IMR-90 (cell line): ENCODE data around the gene FBXW4. TPM values are rescaled to one million over a fixed set of nuclear protein-coding genes. Genes with fewer than 3 reads are reported as not detected.

ENCODE experiments used
- ATAC-seq: fragments of 200-7000 bp; cut with Tn5 transposase; 2 replicates; pipeline ENCODE4 v1.9.1; 2020; ENCODE audit warnings: low read depth, mild to moderate bottlenecking, moderate library complexity
- BruUV-seq: library from RNA; stranded (reverse); fragments of 400-500 nt; replicated peaks from 2 replicates; lab custom pipeline; 2021; lab: Mats Ljungman, UMichigan
- CTCF ChIA-PET: fragments of 300-600 bp; formaldehyde crosslinking; extraction: SDS; loops from one replicate; lab custom pipeline; 2021; ENCODE audit warnings: antibody characterized with exemption; lab: Yijun Ruan, JAX
- POLR2A ChIA-PET: fragments of 300-600 bp; sonication (Branson Sonifier 250); formaldehyde crosslinking; loops from one replicate; lab custom pipeline; 2022; ENCODE audit warnings: antibody characterized with exemption; ENCODE audit not compliant: unreplicated experiment; lab: Charles Lee
- DNase-seq: peaks from one replicate; pipeline ENCODE4 v3.0.0; 2013
- H2AFZ ChIP-seq: replicated peaks from 2 replicates; pipeline ENCODE3; 2013; ENCODE audit warnings: low read length, mild to moderate bottlenecking; ENCODE audit not compliant: poor library complexity
- H2AK5ac ChIP-seq: 2 replicates; pipeline ENCODE4 v1.6.1; 2013; ENCODE audit warnings: low read depth, low read length, inconsistent platforms
- H2AK9ac ChIP-seq: replicated peaks from 2 replicates; pipeline ENCODE3; 2013; ENCODE audit warnings: mild to moderate bottlenecking, low read depth, low read length, moderate library complexity; ENCODE audit not compliant: poor library complexity
- H2BK120ac ChIP-seq: 2 replicates; pipeline ENCODE4 v1.6.1; 2013; ENCODE audit warnings: low read depth, low read length, inconsistent platforms
- H2BK15ac ChIP-seq: 3 replicates; pipeline ENCODE4 v1.6.1; 2013; ENCODE audit warnings: low read depth, low read length, inconsistent platforms
- H2BK20ac ChIP-seq: 2 replicates; pipeline ENCODE4 v1.6.1; 2013; ENCODE audit warnings: low read depth, mild to moderate bottlenecking, inconsistent platforms, low read length, moderate library complexity
- H2BK5ac ChIP-seq: 2 replicates; pipeline ENCODE4 v1.6.1; 2013; ENCODE audit warnings: mild to moderate bottlenecking, low read depth, low read length, inconsistent platforms; ENCODE audit not compliant: poor library complexity, severe bottlenecking
- H3K14ac ChIP-seq: replicated peaks from 2 replicates; pipeline ENCODE4 v1.6.1; 2013; ENCODE audit warnings: low read depth, low read length, inconsistent platforms
- H3K18ac ChIP-seq: 2 replicates; pipeline ENCODE4 v1.6.1; 2013; ENCODE audit warnings: low read depth, low read length, control low read depth
- H3K23ac ChIP-seq: 2 replicates; pipeline ENCODE4 v1.6.1; 2013; ENCODE audit warnings: low read depth, low read length, inconsistent platforms
- H3K27ac ChIP-seq: 2 replicates; pipeline ENCODE4 v1.5.1; 2013; ENCODE audit warnings: mild to moderate bottlenecking, control low read depth, low read length; ENCODE audit not compliant: insufficient read depth
- H3K27me3 ChIP-seq: 2 replicates; pipeline ENCODE4 v1.6.1; 2013; ENCODE audit warnings: low read length; ENCODE audit not compliant: control insufficient read depth, insufficient read depth
- H3K36me3 ChIP-seq: 2 replicates; pipeline ENCODE4 v1.6.1; 2013; ENCODE audit warnings: low read length, mixed read lengths; ENCODE audit not compliant: control insufficient read depth, insufficient read depth
- H3K4ac ChIP-seq: 2 replicates; pipeline ENCODE4 v1.6.1; 2013; ENCODE audit warnings: low read depth, low read length, inconsistent platforms
- H3K4me1 ChIP-seq: 2 replicates; pipeline ENCODE4 v1.6.1; 2013; ENCODE audit warnings: low read length, mixed read lengths; ENCODE audit not compliant: control insufficient read depth, insufficient read depth
- H3K4me2 ChIP-seq: 2 replicates; pipeline ENCODE4 v1.6.1; 2013; ENCODE audit warnings: low read depth, mild to moderate bottlenecking, control low read depth, low read length, moderate library complexity
- H3K4me3 ChIP-seq: 2 replicates; pipeline ENCODE4 v1.5.1; 2013; ENCODE audit warnings: low read depth, mild to moderate bottlenecking, control low read depth, low read length, moderate library complexity; ENCODE audit not compliant: insufficient read depth
- H3K56ac ChIP-seq: 2 replicates; pipeline ENCODE4 v1.6.1; 2013; ENCODE audit warnings: low read length, inconsistent platforms; ENCODE audit not compliant: insufficient read depth; ENCODE audit errors: extremely low read depth
- H3K79me1 ChIP-seq, 2 experiments: 2 replicates each; pipeline ENCODE4 v1.6.1; 2013; ENCODE audit warnings: low read length in 2 of 2, inconsistent platforms in 1 of 2, low read depth in 1 of 2
- H3K9ac ChIP-seq: 2 replicates; pipeline ENCODE4 v1.6.1; 2013; ENCODE audit warnings: low read depth, low read length, control low read depth
- H3K9me1 ChIP-seq: 2 replicates; pipeline ENCODE4 v1.6.1; 2013; ENCODE audit warnings: low read length, inconsistent platforms; ENCODE audit not compliant: insufficient read depth
- H3K9me3 ChIP-seq: 2 replicates; pipeline ENCODE4 v1.6.1; 2013; ENCODE audit warnings: low read length; ENCODE audit not compliant: control insufficient read depth, insufficient read depth
- H4K20me1 ChIP-seq: 2 replicates; pipeline ENCODE4 v1.6.1; 2013; ENCODE audit warnings: low read length, inconsistent platforms; ENCODE audit not compliant: insufficient read depth
- H4K5ac ChIP-seq: 2 replicates; pipeline ENCODE4 v1.6.1; 2013; ENCODE audit warnings: mild to moderate bottlenecking, low read depth, low read length, control low read depth
- H4K8ac ChIP-seq, 2 experiments: 2 replicates each; pipeline ENCODE4 v1.6.1; 2013; ENCODE audit warnings: low read depth in 2 of 2, low read length in 2 of 2, control low read depth in 1 of 2, inconsistent platforms in 1 of 2
- H4K91ac ChIP-seq: 2 replicates; pipeline ENCODE4 v1.6.1; 2013; ENCODE audit warnings: low read depth, low read length, inconsistent platforms; ENCODE audit not compliant: insufficient read depth
- CHD1 ChIP-seq: IDR thresholded peaks from 2 replicates; pipeline ENCODE4 v1.6.1; 2012; ENCODE audit warnings: low read depth, low read length, improper control_type of control experiment
- WGBS, 2 experiments: methylation state at CpG; one replicate each; pipeline versions ENCODE4 v1.1.5 to v1.1.7; 2013; ENCODE audit warnings: missing lambda C conversion rate in 2 of 2; ENCODE audit not compliant: insufficient read length in 1 of 2; ENCODE audit errors: extremely low coverage in 2 of 2; 5-methylcytosine and 5-hydroxymethylcytosine counted together
- dilution Hi-C: fragments of 300-500 bp; cut with HindIII; formaldehyde crosslinking; loops from one replicate; pipeline ENCODE4 v1.14.3; 2018; ENCODE audit warnings: low sequenced_read_pairs; ENCODE audit not compliant: unreplicated experiment
- in situ Hi-C: fragments of 300-500 bp; cut with MboI; formaldehyde crosslinking; loops from 3 replicates; pipeline ENCODE4 v1.14.3; 2019; ENCODE audit warnings: low sequenced_read_pairs, inconsistent platforms, mixed read lengths
- intact Hi-C: fragments of 100-400 bp; cut with micrococcal nuclease; formaldehyde crosslinking; loops from 2 replicates; pipeline ENCODE4 v1.10.0; 2022
- polyA plus RNA-seq, 3 experiments: library from polyadenylated mRNA; depleted of rRNA; stranded (reverse); fragments of >200 nt; gene quantifications; 2 replicates each; pipeline ENCODE4 v1.2.3, GENCODE V29; 2012; ENCODE audit warnings: low replicate concordance in 1 of 3
- total RNA-seq: library from RNA; depleted of rRNA; stranded (reverse); fragments of >200 nt; gene quantifications from 2 replicates; pipeline ENCODE4 v1.2.3, GENCODE V29; 2012
- TF ChIP-seq, protein P1 (sequence below): fragments of 150-350 bp; IDR thresholded peaks from 2 replicates; pipeline ENCODE4 v1.6.1; 2016; ENCODE audit warnings: low read depth, mild to moderate bottlenecking, low read length, moderate library complexity, borderline replicate concordance
- TF ChIP-seq, protein P2 (sequence below): fragments of 150-350 bp; IDR thresholded peaks from 2 replicates; pipeline ENCODE4 v1.6.1; 2017; ENCODE audit warnings: mild to moderate bottlenecking, antibody characterized with exemption, low read length, low read depth

FBXW4 gene
- total and polyA plus RNA-seq, 2 of the 4 experiments (the other 2 are of a cell fraction): 19.3 to 26.7 TPM

DNA sequence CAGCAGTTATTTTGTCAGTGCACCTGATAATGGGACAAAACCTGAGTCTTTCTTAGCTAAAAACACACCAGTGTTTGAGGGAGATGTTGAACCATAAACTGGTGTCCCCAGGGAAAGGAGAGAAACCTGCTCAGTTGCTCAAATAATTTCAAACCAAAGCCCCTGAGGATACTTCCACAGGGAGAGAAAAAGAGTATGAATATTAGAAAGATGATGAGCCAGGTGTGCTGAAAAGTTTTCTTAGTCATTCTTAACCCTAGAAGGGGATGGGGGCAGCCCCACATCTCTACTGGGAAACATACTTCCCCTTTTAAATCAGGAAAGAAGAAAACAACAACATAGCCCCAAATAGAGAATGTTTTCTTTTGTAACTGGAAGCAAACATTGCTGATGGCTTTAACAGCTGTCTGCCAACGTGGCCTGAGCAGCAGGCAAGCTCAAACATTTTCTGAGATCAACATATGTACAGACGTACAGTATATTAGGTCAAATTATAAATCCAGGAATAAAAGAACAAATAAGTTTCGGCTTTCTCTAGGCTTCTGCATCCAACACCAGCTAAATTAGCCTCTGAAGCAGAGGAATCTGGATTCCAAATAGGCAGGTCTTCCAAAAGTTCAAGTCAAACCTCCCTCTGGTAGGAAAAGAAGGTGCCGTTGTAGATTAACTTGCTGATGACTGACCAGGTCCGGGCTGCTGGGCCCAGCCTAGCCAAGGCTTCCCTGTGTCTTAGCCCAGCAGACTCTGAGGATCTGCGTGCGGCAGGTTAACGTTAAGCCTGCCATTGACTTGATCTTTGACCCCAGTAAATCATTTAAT is 30.5 kb upstream of the FBXW4 start:
- Histone ChIP-seq H3K14ac (no peak overlapping the region), H2AK5ac (no peak overlapping the region), H3K4ac (no peak overlapping the region), H2BK15ac (no peak overlapping the region), H2BK20ac (no peak overlapping the region), H2BK5ac (no peak overlapping the region), H3K9me1 (no peaks in the 10 kb centered on the region), H3K4me1 (no peaks in the 10 kb centered on the region), H3K18ac (no peak overlapping the region), H4K5ac (no peak overlapping the region), H3K56ac (no peak overlapping the region), H3K4me3 (no peak overlapping the region), H2BK120ac (no peak overlapping the region), H3K9ac (no peak overlapping the region), H3K9me3 (no peaks in the 10 kb centered on the region), H4K20me1 (no peaks in the 10 kb centered on the region), H2AK9ac (no peak overlapping the region), H4K8ac (no peak overlapping the region), H3K23ac (no peak overlapping the region), H3K4me2 (no peak overlapping the region), H4K91ac (no peak overlapping the region), H3K36me3 (no peaks in the 10 kb centered on the region), H2AFZ (no peak overlapping the region), H3K27me3 (peaks cover 39% of the 10 kb centered on the region), H3K79me1 (no peaks in the 10 kb centered on the region), H3K27ac (no peak overlapping the region)
- ATAC-seq (no peak), DNase-seq (no peak)
- TF ChIP-seq CHD1: no peak
- TF ChIP-seq, protein P1, sequence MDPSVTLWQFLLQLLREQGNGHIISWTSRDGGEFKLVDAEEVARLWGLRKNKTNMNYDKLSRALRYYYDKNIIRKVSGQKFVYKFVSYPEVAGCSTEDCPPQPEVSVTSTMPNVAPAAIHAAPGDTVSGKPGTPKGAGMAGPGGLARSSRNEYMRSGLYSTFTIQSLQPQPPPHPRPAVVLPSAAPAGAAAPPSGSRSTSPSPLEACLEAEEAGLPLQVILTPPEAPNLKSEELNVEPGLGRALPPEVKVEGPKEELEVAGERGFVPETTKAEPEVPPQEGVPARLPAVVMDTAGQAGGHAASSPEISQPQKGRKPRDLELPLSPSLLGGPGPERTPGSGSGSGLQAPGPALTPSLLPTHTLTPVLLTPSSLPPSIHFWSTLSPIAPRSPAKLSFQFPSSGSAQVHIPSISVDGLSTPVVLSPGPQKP: no peak
- TF ChIP-seq, protein P2, sequence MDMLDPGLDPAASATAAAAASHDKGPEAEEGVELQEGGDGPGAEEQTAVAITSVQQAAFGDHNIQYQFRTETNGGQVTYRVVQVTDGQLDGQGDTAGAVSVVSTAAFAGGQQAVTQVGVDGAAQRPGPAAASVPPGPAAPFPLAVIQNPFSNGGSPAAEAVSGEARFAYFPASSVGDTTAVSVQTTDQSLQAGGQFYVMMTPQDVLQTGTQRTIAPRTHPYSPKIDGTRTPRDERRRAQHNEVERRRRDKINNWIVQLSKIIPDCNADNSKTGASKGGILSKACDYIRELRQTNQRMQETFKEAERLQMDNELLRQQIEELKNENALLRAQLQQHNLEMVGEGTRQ: no peak
- no TSS peak for BruUV-seq
- ChIA-PET CTCF (no interaction called here), POLR2A (no interaction called here)
- intact Hi-C loops (no loop called here), dilution Hi-C loops (no loop called here), in situ Hi-C loops (no loop called here)
- WGBS, 2 experiments: no CpG with 5 or more reads among the region's 8 CpGs
